Measurements from ENCODE around the gene ATP8A2.

The ATP8A2 gene

DNA sequence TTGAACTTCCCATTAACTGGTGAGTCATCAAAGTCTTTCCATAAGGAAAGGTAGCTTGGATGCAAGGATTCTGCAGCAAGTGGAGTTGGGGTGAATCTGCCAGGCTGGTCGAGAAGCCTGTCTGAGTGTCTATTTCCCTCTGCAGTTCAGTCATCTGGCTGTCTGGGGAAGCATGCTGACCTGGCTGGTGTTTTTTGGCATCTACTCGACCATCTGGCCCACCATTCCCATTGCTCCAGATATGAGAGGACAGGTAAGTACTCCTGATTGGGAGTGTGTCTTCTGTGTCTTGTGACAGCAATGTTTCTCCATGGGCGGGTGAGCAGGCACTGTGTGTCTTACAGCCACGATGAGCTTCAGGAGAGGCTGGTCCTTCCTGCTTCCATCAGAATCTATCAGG, 490.4 kb downstream of the ATP8A2 start:
- no peak overlapping the region for H3K4me3 ChIP-seq (ENCODE audit: low read depth, low read length)
- TF ChIP-seq, protein P1, sequence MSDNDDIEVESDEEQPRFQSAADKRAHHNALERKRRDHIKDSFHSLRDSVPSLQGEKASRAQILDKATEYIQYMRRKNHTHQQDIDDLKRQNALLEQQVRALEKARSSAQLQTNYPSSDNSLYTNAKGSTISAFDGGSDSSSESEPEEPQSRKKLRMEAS (IDR thresholded peaks at IDR 0.05; ENCODE audit: low read depth, low read length), result no peak
- TF ChIP-seq POLR2A (IDR thresholded peaks at IDR 0.05; ENCODE audit: extremely low read depth, insufficient read length), result no peak
- no peak for TF ChIP-seq MYC (IDR thresholded peaks at IDR 0.05; ENCODE audit: low read depth, low read length)
- TF ChIP-seq, protein P2, sequence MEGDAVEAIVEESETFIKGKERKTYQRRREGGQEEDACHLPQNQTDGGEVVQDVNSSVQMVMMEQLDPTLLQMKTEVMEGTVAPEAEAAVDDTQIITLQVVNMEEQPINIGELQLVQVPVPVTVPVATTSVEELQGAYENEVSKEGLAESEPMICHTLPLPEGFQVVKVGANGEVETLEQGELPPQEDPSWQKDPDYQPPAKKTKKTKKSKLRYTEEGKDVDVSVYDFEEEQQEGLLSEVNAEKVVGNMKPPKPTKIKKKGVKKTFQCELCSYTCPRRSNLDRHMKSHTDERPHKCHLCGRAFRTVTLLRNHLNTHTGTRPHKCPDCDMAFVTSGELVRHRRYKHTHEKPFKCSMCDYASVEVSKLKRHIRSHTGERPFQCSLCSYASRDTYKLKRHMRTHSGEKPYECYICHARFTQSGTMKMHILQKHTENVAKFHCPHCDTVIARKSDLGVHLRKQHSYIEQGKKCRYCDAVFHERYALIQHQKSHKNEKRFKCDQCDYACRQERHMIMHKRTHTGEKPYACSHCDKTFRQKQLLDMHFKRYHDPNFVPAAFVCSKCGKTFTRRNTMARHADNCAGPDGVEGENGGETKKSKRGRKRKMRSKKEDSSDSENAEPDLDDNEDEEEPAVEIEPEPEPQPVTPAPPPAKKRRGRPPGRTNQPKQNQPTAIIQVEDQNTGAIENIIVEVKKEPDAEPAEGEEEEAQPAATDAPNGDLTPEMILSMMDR (IDR thresholded peaks at IDR 0.05; ENCODE audit: low read depth, low read length), result no peak
- no peak for DNase-seq (ENCODE audit: low read depth)

DNA sequence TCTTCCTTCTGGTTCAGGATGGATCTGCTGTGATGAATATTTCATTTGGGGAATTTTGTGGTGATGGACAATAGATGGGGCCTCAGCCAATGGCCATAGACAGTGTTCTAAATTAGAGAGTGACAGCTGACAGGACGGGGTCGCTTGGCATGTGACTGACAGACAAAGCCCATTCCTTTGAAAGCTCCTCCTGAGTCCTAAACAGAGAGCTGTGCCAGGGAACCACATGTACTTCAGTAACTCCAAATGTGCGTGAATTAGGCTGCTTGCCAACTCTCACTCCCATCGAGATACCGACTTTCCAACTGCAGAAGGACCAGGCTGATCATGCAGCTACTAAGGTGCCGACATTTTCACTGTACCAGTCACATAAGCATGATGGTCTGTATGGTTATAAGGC, 492.3 kb downstream of the ATP8A2 start:
- H3K4me3 ChIP-seq (ENCODE audit: low read depth, low read length), result no peak overlapping the region
- DNase-seq (ENCODE audit: low read depth), result no peak
- TF ChIP-seq POLR2A (IDR thresholded peaks at IDR 0.05; ENCODE audit: extremely low read depth, insufficient read length) (no peak), MYC (IDR thresholded peaks at IDR 0.05; ENCODE audit: low read depth, low read length) (no peak)
- TF ChIP-seq, protein P1 (IDR thresholded peaks at IDR 0.05; ENCODE audit: low read depth, low read length), result no peak
- TF ChIP-seq, protein P2 (IDR thresholded peaks at IDR 0.05; ENCODE audit: low read depth, low read length), result no peak

DNA sequence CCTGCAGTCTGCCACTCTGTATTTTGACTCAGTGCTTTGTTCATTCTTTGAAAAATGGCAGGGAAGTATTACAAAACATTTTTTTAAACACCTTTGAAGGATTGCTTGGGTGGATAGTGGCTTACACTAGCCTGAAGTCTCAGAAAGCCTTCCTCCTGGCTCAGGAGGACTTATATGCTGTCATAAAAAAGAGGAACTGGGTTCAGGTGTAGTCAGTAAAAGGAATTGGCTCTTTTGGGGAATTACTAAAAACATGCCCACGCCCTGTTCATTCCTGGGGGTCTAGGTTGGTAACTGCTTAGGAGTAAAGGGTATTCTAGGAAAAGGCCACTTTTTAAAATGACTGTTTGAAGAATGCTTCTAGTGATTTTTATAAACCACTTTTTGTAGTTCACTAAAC, 493.2 kb downstream of the ATP8A2 start:
- H3K4me3 ChIP-seq (ENCODE audit: low read depth, low read length), result no peak overlapping the region
- DNase-seq (ENCODE audit: low read depth), result no peak
- TF ChIP-seq POLR2A (IDR thresholded peaks at IDR 0.05; ENCODE audit: extremely low read depth, insufficient read length), result no peak
- TF ChIP-seq, protein P2 (IDR thresholded peaks at IDR 0.05; ENCODE audit: low read depth, low read length), result no peak
- TF ChIP-seq MYC (IDR thresholded peaks at IDR 0.05; ENCODE audit: low read depth, low read length), result no peak
- TF ChIP-seq, protein P1 (IDR thresholded peaks at IDR 0.05; ENCODE audit: low read depth, low read length), result no peak

DNA sequence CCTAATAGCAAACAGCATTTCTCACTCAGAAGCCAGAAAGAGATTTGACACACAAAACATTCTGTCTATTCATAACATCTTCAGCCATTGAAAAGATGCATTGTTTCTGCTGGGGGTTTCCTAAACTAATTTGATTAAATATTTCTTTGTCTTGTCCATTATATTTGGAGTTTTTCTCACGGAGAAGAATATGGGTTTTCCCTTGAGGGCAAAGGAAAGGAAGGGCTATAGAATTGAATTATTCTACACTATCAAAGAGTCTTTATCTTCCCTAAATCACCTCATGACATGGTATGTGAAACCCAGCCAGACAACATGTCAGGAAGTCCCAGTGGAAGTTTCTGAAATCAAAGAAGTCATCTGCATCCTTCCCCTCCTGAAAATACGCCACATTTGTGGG, 493.6 kb downstream of the ATP8A2 start:
- no peak overlapping the region for H3K4me3 ChIP-seq (ENCODE audit: low read depth, low read length)
- TF ChIP-seq, protein P1 (IDR thresholded peaks at IDR 0.05; ENCODE audit: low read depth, low read length), result no peak
- TF ChIP-seq, protein P2 (IDR thresholded peaks at IDR 0.05; ENCODE audit: low read depth, low read length), result no peak
- TF ChIP-seq POLR2A (IDR thresholded peaks at IDR 0.05; ENCODE audit: extremely low read depth, insufficient read length), result no peak
- no peak for DNase-seq (ENCODE audit: low read depth)

DNA sequence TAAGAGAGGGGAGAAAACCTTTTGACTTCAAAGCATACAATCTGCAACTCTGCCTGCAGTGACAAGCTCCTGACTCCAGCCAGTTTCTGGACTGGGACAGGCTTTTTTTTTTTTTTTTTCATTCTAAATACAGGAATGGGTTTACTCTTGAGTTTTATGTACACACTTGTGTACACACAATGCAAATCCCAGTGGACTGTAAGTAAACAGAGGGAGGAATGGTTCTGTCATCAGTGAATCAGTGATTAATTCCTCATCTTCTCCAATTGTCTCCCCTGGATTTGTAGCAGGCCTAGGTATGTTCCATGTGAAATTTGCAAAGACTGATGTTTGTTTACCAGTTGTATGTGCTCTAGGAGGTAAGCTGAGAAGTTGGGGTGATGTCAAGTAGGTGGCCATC, 495.3 kb downstream of the ATP8A2 start:
- DNase-seq (ENCODE audit: low read depth), result no peak
- TF ChIP-seq, protein P1 (IDR thresholded peaks at IDR 0.05; ENCODE audit: low read depth, low read length), result no peak
- TF ChIP-seq POLR2A (IDR thresholded peaks at IDR 0.05; ENCODE audit: extremely low read depth, insufficient read length) (no peak), MYC (IDR thresholded peaks at IDR 0.05; ENCODE audit: low read depth, low read length) (no peak)
- TF ChIP-seq, protein P2 (IDR thresholded peaks at IDR 0.05; ENCODE audit: low read depth, low read length), result no peak
- no peak overlapping the region for H3K4me3 ChIP-seq (ENCODE audit: low read depth, low read length)

DNA sequence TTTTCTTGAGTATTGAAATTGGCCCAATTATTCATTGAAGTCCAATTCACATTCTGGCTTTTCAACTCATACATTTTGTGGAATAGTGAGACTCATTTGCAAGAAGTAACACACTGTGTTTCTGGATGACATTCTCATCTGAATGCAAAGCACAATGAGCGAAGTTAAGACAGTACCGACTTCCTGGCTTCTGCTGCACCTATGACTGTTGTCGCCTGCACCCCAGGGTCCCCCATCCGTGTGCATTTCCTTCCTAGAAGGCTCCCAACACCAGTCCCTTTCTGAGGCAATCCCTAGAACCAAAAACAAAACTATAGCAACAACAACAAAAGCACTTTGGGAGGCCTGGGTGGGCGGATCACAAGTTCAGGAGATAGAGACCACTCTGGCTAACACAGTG, 496.7 kb downstream of the ATP8A2 start:
- H3K4me3 ChIP-seq (ENCODE audit: low read depth, low read length), result no peak overlapping the region
- TF ChIP-seq, protein P1 (IDR thresholded peaks at IDR 0.05; ENCODE audit: low read depth, low read length), result no peak
- TF ChIP-seq, protein P2 (IDR thresholded peaks at IDR 0.05; ENCODE audit: low read depth, low read length), result no peak
- TF ChIP-seq MYC (IDR thresholded peaks at IDR 0.05; ENCODE audit: low read depth, low read length) (no peak), POLR2A (IDR thresholded peaks at IDR 0.05; ENCODE audit: extremely low read depth, insufficient read length) (no peak)
- no peak for DNase-seq (ENCODE audit: low read depth)

Measured in NB4 (cell line).